Measurements from ENCODE around the gene TBRG1.

The TBRG1 gene

GRCh38 chr11:124656774-124657630 lies 34.3 kb downstream of the TBRG1 start:
- no peak overlapping the region for H3K27ac ChIP-seq
- H3K4me3 ChIP-seq, result no peak overlapping the region

- Histone ChIP-seq H3K27ac (no peak overlapping the region), H3K4me3 (no peak overlapping the region)
These were observed 35.2 kb downstream of the TBRG1 start for GRCh38 chr11:124657904-124658303.

GRCh38 chr11:124658501-124658900 lies 35.8 kb downstream of the TBRG1 start:
- Histone ChIP-seq H3K27ac (no peak overlapping the region), H3K4me3 (no peak overlapping the region)

GRCh38 chr11:124658986-124659385 lies 36.3 kb downstream of the TBRG1 start:
- Histone ChIP-seq H3K4me3 (no peak overlapping the region), H3K27ac (no peak overlapping the region)

GRCh38 chr11:124661553-124661952 lies 38.9 kb downstream of the TBRG1 start:
- Histone ChIP-seq H3K27ac (no peak overlapping the region), H3K4me3 (no peak overlapping the region)

- H3K4me3 ChIP-seq, result no peak overlapping the region
- H3K27ac ChIP-seq, result no peak overlapping the region
These were observed 39.4 kb downstream of the TBRG1 start for GRCh38 chr11:124662106-124662505.

GRCh38 chr11:124663861-124664260 lies 41.2 kb downstream of the TBRG1 start:
- H3K4me3 ChIP-seq, result no peak overlapping the region
- no peak overlapping the region for H3K27ac ChIP-seq

- Histone ChIP-seq H3K4me3 (no peak overlapping the region), H3K27ac (no peak overlapping the region)
These were observed 44.9 kb downstream of the TBRG1 start for GRCh38 chr11:124667601-124668000.

- Histone ChIP-seq H3K4me3 (no peak overlapping the region), H3K27ac (no peak overlapping the region)
These were observed 46.5 kb downstream of the TBRG1 start for GRCh38 chr11:124669193-124669592.

- no peak overlapping the region for H3K27ac ChIP-seq
These were observed 48.1 kb downstream of the TBRG1 start for GRCh38 chr11:124670732-124671131.

GRCh38 chr11:124672536-124673215 lies 50.0 kb downstream of the TBRG1 start:
- H3K4me3 ChIP-seq, result peak overlapping the region; percentile 51 to 74 (median 60)
- H3K27ac ChIP-seq, result peak overlapping the region; percentile 68 to 97 (median 85)

More at GRCh38 chr11:124670732-124671131, 48.1 kb downstream of the TBRG1 start:
- no peak overlapping the region for H3K4me3 ChIP-seq

GRCh38 chr11:124673333-124674167 lies 50.9 kb downstream of the TBRG1 start, which contains the start of the genes SIAE and SPA17:
Gene SIAE, minus strand, starts transcription at chr11:124673739. Its CDS starts 31 bp downstream, at chr11:124673708.
Gene SPA17, plus strand, starts transcription at chr11:124673904. Its CDS starts 1,361 bp downstream, at chr11:124675265.
- H3K4me3 ChIP-seq, result peak within 1 kb of the TSS; percentile 51 to 74 (median 60)
- peak within 1 kb of the TSS; percentile 74 to 97 (median 85) for H3K27ac ChIP-seq

GRCh38 chr11:124674168-124674517 lies 51.5 kb downstream of the TBRG1 start:
- H3K27ac ChIP-seq, result peak overlapping the region; percentile 44 to 97 (median 85)
- H3K4me3 ChIP-seq, result peak overlapping the region; percentile 51 to 74 (median 60)

- H3K4me3 ChIP-seq, result peak overlapping the region in 4 of 7 experiments; percentile 57 to 73 (median 62)
These were observed 51.9 kb downstream of the TBRG1 start for GRCh38 chr11:124674571-124674970.

GRCh38 chr11:124676386-124676785 lies 53.7 kb downstream of the TBRG1 start:
- Histone ChIP-seq H3K27ac (peak overlapping the region in 3 of 21 experiments; percentile 13 to 51 (median 26)), H3K4me3 (no peak overlapping the region)

More at GRCh38 chr11:124674571-124674970, 51.9 kb downstream of the TBRG1 start:
- peak overlapping the region in 12 of 21 experiments; percentile 80 to 97 (median 88) for H3K27ac ChIP-seq

GRCh38 chr11:124678416-124678815 lies 55.8 kb downstream of the TBRG1 start:
- H3K27ac ChIP-seq, result no peak overlapping the region
- H3K4me3 ChIP-seq, result no peak overlapping the region

- no peak overlapping the region for H3K27ac ChIP-seq
- no peak overlapping the region for H3K4me3 ChIP-seq
These were observed 58.8 kb downstream of the TBRG1 start for GRCh38 chr11:124681421-124681820.

GRCh38 chr11:124682443-124682842 lies 59.8 kb downstream of the TBRG1 start:
- H3K27ac ChIP-seq, result no peak overlapping the region
- H3K4me3 ChIP-seq, result no peak overlapping the region
